HG03354 (cell line): Measurements from ENCODE around the gene ADD1.
"Not testable (repeated sequence)": the region's sequence is repeated elsewhere in the genome, so short reads cannot be mapped to it uniquely, and the experiment has no call there.

ENCODE experiments used
- ATAC-seq: cut with Tn5 transposase; IDR thresholded peaks from one replicate; pipeline ENCODE4 v1.9.1; 2021; ENCODE audit warnings: mild to moderate bottlenecking; ENCODE audit not compliant: unreplicated experiment, poor library complexity, severe bottlenecking

ADD1 gene

GRCh38 chr4:2928242-2929176 is 84.9 kb downstream of the ADD1 start:
- ATAC-seq = no peak

- no peak for ATAC-seq
Measured at GRCh38 chr4:2929469-2929868, 85.8 kb downstream of the ADD1 start.

- no peak for ATAC-seq
Measured at GRCh38 chr4:2930135-2930757, 86.6 kb downstream of the ADD1 start.

- ATAC-seq = no peak
Measured at GRCh38 chr4:2930758-2931511, 87.3 kb downstream of the ADD1 start.

GRCh38 chr4:2931512-2932301 is 88.1 kb downstream of the ADD1 start:
- peak; percentile 44 for ATAC-seq

- ATAC-seq = no peak
Measured at GRCh38 chr4:2932321-2932950, 88.8 kb downstream of the ADD1 start.

- ATAC-seq = no peak
Measured at GRCh38 chr4:2932951-2933565, 89.4 kb downstream of the ADD1 start.

- no peak for ATAC-seq
Measured at GRCh38 chr4:2933566-2934076, 90.0 kb downstream of the ADD1 start.

- ATAC-seq = no peak
Measured at GRCh38 chr4:2934077-2934812, 90.6 kb downstream of the ADD1 start.

GRCh38 chr4:2934813-2935761 is 91.4 kb downstream of the ADD1 start:
- ATAC-seq = peak; percentile 65

- no peak for ATAC-seq
Measured at GRCh38 chr4:2935762-2936743, 92.4 kb downstream of the ADD1 start.

GRCh38 chr4:2936773-2937145 is 93.1 kb downstream of the ADD1 start:
- ATAC-seq = no peak

- ATAC-seq = no peak
Measured at GRCh38 chr4:2937146-2937857, 93.7 kb downstream of the ADD1 start.

- no peak for ATAC-seq
Measured at GRCh38 chr4:2937986-2938385, 94.3 kb downstream of the ADD1 start.

GRCh38 chr4:2938411-2938810 is 94.8 kb downstream of the ADD1 start:
- not testable (repeated sequence) for ATAC-seq
